ENCODE results near the gene LPCAT3.

LPCAT3 gene

DNA sequence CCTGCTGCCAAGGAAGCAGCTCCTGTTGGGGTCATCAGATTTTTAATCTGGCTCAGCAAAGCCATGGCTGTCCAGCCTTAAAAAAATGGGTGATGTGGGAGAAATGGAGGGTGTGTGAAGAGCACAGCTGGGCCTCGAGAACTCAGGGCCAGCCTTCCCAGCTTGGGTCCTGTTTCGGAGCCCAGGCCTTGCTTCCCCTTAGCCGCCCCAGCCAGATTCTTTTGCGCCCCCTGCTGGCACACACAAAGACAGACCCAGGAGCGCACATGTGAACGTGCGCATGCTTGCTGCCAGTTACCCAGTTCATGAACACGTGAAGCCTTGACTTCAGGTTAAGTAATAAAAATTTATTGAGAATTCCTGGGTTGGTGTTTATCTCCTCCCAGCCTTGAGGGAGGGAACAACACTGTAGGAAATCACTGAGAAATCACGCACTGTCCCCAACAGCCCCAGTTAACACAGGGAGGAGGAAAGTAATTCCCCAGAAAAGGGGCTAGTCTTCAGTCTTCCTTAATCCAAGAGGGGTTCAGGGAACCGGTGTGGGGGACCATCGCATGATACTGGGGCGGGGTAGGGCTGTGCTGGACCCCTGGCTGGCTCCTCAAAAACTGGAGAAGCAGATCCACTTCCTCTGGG, 53.1 kb downstream of the LPCAT3 start:
- peak overlapping the region; percentile 85 for H3K27ac Mint-ChIP-seq
- no peaks in the 10 kb centered on the region for H3K27me3 Mint-ChIP-seq (ENCODE audit: low read depth, poor library complexity)
- peaks cover 52% of the 10 kb centered on the region for H3K4me1 Mint-ChIP-seq
- no peak overlapping the region for H3K4me3 Mint-ChIP-seq
- TF ChIP-seq, protein P1, sequence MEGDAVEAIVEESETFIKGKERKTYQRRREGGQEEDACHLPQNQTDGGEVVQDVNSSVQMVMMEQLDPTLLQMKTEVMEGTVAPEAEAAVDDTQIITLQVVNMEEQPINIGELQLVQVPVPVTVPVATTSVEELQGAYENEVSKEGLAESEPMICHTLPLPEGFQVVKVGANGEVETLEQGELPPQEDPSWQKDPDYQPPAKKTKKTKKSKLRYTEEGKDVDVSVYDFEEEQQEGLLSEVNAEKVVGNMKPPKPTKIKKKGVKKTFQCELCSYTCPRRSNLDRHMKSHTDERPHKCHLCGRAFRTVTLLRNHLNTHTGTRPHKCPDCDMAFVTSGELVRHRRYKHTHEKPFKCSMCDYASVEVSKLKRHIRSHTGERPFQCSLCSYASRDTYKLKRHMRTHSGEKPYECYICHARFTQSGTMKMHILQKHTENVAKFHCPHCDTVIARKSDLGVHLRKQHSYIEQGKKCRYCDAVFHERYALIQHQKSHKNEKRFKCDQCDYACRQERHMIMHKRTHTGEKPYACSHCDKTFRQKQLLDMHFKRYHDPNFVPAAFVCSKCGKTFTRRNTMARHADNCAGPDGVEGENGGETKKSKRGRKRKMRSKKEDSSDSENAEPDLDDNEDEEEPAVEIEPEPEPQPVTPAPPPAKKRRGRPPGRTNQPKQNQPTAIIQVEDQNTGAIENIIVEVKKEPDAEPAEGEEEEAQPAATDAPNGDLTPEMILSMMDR (IDR thresholded peaks at IDR 0.05) = peak; percentile 90
- peaks cover 39% of the 10 kb centered on the region for H3K36me3 Mint-ChIP-seq (ENCODE audit: low read depth)
- no peaks in the 10 kb centered on the region for H3K9me3 Mint-ChIP-seq
- DNase-seq = peak; percentile 88

DNA sequence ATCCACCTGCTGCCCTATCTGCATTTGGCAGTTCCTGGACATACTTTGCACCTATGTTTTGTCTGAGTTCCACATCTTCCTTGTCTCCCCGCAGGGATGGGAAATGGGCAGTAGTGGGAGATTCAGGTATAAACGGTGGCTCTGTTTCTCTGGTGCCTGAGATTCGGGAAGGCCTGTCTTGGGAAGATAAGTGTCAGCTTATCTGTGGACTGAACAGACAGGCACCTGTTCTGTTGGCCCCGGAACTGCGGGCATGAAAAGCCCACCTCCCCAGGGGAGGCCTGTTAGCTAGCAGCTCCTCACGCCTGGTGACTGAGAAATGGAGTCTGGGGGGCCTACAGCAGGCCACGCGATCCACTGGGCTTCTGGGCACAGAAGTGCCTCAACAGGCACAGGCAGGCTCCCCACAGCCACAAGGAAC, 53.7 kb downstream of the LPCAT3 start:
- H3K4me1 Mint-ChIP-seq = peaks cover 48% of the 10 kb centered on the region

DNA sequence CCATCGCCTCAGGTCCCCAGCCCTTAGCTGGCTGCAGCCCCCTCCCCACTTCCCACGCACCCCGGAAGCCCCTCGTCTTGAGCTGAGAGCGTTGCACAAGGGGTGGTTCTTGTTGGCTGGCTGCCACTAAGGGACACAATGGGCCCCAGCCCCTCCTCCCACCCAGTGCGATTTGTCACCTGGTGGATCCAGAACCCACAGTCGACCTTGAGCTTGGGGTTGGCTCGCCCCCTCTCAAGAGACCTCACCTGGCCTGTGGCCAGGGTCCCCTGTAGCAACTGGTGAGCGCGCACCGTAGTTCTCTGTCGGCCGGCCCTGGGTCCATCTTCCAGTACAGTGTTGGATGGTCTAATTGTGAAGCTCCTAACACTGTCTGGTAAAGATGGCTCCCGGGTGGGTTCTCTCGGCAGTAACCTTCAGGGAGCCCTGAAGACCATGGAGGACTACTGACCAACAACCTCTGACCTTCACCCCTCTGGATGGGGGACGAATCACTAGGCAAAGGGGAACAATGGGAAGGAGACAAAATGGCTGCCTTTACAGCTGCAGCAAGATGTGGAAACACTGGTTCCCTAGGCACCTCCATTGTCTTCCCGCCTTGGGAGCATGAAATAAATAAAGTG, 54.4 kb downstream of the LPCAT3 start:
- Mint-ChIP-seq H3K9me3 (no peaks in the 10 kb centered on the region), H3K27ac (no peak overlapping the region), H3K27me3 (ENCODE audit: low read depth, poor library complexity) (no peaks in the 10 kb centered on the region), H3K36me3 (ENCODE audit: low read depth) (peaks cover 35% of the 10 kb centered on the region), H3K4me3 (no peak overlapping the region), H3K4me1 (peaks cover 48% of the 10 kb centered on the region)
- TF ChIP-seq, protein P1 (IDR thresholded peaks at IDR 0.05) = no peak
- DNase-seq = no peak

More for the DNA sequence above, 53.7 kb downstream of the LPCAT3 start:
- H3K36me3 Mint-ChIP-seq (ENCODE audit: low read depth) = peaks cover 39% of the 10 kb centered on the region
- H3K9me3 Mint-ChIP-seq = no peaks in the 10 kb centered on the region
- H3K27me3 Mint-ChIP-seq (ENCODE audit: low read depth, poor library complexity) = no peaks in the 10 kb centered on the region
- TF ChIP-seq, protein P1 (IDR thresholded peaks at IDR 0.05) = no peak
- H3K27ac Mint-ChIP-seq = peak overlapping the region; percentile 85
- no peak for DNase-seq
- no peak overlapping the region for H3K4me3 Mint-ChIP-seq

DNA sequence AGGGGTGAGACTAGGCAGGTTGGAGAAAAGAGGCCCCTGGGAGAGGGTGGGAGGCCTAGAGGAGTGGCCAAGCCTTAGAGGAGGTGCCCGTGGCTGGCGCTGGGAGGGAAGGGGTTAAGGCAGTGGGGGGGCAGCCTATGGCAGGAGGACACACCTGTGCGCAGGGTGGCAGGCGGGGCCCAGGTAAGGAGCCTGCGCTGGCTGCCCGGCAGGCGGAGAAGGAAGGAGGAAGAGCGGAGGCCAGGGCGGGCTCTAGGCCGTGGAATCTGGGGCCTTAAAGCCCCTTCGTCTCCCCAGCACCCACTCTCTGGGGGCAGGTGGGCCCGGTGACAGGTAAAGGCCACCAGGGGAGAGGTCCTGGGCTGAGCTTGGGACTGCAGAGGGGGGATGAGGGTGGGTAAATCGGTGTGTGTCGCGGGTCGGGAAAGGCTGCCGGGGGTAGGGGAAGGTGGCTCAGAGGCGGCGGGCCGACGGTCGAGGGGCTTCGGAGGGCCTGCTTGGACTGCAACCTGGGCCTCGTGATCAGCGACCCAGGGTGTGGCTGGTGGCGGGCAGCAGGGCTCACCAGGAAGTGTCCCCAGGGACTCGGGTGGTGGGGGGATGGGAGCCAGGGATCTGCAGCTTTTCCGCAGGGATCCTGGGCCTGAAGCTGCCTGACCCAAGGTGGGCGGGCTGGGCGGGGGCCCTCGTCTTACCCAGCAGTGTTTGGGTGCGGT, 55.1 kb downstream of the LPCAT3 start:
- DNase-seq = no peak
- no peaks in the 10 kb centered on the region for H3K9me3 Mint-ChIP-seq
- TF ChIP-seq, protein P1 (IDR thresholded peaks at IDR 0.05) = no peak
- H3K27me3 Mint-ChIP-seq (ENCODE audit: low read depth, poor library complexity) = no peaks in the 10 kb centered on the region
- peaks cover 49% of the 10 kb centered on the region for H3K4me1 Mint-ChIP-seq
- H3K27ac Mint-ChIP-seq = no peak overlapping the region
- H3K4me3 Mint-ChIP-seq = no peak overlapping the region
- H3K36me3 Mint-ChIP-seq (ENCODE audit: low read depth) = peaks cover 28% of the 10 kb centered on the region

DNA sequence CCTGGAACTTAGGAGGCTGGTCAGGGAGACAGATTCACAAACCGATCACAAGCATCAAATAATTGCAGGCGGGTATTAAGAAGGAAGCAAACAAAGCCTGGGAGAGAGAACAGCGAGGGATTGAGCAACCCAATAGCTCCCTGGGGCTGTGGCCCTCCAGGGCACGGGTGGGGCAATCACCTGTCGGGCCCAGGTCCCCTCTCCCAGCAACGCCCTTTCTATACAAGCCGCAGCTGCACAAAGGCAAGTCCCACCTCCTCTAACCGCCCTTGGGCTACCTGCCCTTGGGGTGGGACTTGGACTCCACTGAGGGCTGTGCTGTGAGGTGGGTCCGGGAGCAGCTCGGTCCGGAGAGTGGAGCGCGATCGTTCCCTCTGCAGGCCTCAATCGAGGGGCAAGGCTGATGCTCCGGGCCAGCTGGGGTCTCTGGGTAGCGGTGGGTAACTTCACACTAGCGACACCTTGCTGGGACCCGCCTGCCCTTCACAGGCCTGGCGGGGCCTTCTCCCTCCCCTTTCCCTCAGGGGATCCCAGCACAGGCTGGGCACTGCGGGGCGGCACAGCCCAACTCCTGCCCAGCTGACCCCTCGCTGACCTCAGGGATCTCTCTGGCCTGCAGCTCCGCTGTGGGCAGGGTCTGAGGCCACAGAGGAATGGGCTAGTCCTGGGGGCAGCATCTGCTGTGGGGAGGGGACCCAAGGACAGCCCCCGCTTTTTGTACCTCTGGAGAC, 55.8 kb downstream of the LPCAT3 start:
- peak overlapping the region; percentile 98 for H3K27ac Mint-ChIP-seq

More for the DNA sequence above, 55.8 kb downstream of the LPCAT3 start:
- DNase-seq = no peak
- H3K4me1 Mint-ChIP-seq = peaks cover 49% of the 10 kb centered on the region
- TF ChIP-seq, protein P1 (IDR thresholded peaks at IDR 0.05) = no peak
- no peaks in the 10 kb centered on the region for H3K9me3 Mint-ChIP-seq
- peaks cover 2% of the 10 kb centered on the region for H3K27me3 Mint-ChIP-seq (ENCODE audit: low read depth, poor library complexity)
- peaks cover 21% of the 10 kb centered on the region for H3K36me3 Mint-ChIP-seq (ENCODE audit: low read depth)
- peak overlapping the region; percentile 77 for H3K4me3 Mint-ChIP-seq
